Naive thymus-derived CD4-positive, alpha-beta T cell (primary cell): ENCODE data around the gene NARS2. TPM values are rescaled to one million over a fixed set of nuclear protein-coding genes. Genes with fewer than 3 reads are reported as not detected.

Experiments used
- ATAC-seq: fragments of 150-1000 bp; cut with Tn5 transposase; 2 replicates; pipeline ENCODE4 v1.10.0; 2021; ENCODE audit warnings: mild to moderate bottlenecking, moderate library complexity
- CTCF ChIA-PET: fragments of 350-600 bp; sonication (Branson Sonifier 250); formaldehyde crosslinking; loops from one replicate; lab custom pipeline; 2021; ENCODE audit warnings: antibody characterized with exemption; lab: Charles Lee
- POLR2A ChIA-PET: fragments of 350-600 bp; sonication (Branson Sonifier 250); formaldehyde crosslinking; loops from one replicate; lab custom pipeline; 2021; ENCODE audit warnings: antibody characterized with exemption, inconsistent platforms; lab: Charles Lee
- DNase-seq, 9 donors: peaks; one replicate each; pipeline versions ENCODE4 v3.0.0 to v3.0.0-alpha.2; 2020 to 2022; ENCODE audit warnings: mixed read lengths in 1 of 9
- H3K27ac ChIP-seq: one replicate; pipeline ENCODE4 v1.7.0; 2013; ENCODE audit warnings: mild to moderate bottlenecking, low read depth, low read length, moderate library complexity
- H3K27me3 ChIP-seq, 2 donors: one replicate each; pipeline ENCODE4 v1.7.0; 2013; ENCODE audit warnings: low read length in 2 of 2, mild to moderate bottlenecking in 2 of 2, moderate library complexity in 2 of 2; ENCODE audit not compliant: control insufficient read depth in 2 of 2, insufficient read depth in 2 of 2
- H3K36me3 ChIP-seq, 3 experiments: 1 replicate in 2 of 3; 2 replicates in 1 of 3; pipeline ENCODE4 v1.7.0; 2013; ENCODE audit warnings: low read length in 3 of 3, mild to moderate bottlenecking in 3 of 3, moderate library complexity in 1 of 3; ENCODE audit not compliant: insufficient read depth in 3 of 3, control insufficient read depth in 2 of 3
- H3K4me1 ChIP-seq, 2 donors: one replicate each; pipeline ENCODE4 v1.7.0; 2013; ENCODE audit warnings: low read length in 2 of 2, mild to moderate bottlenecking in 2 of 2, moderate library complexity in 1 of 2; ENCODE audit not compliant: control insufficient read depth in 2 of 2, insufficient read depth in 2 of 2
- H3K4me3 ChIP-seq: 2 replicates; pipeline ENCODE4 v1.7.0; 2013; ENCODE audit warnings: mild to moderate bottlenecking, low read length
- H3K9me3 ChIP-seq, 3 experiments: 1 replicate in 2 of 3; 2 replicates in 1 of 3; pipeline ENCODE4 v1.7.0; 2013; ENCODE audit warnings: low read length in 3 of 3; ENCODE audit not compliant: control insufficient read depth in 2 of 3
- H3K27ac Mint-ChIP-seq, 9 donors: one replicate each; pipeline ENCODE4 v1.8.0; 2020 to 2022; ENCODE audit warnings: mixed read lengths in 9 of 9, mild to moderate bottlenecking in 8 of 9, moderate library complexity in 5 of 9, inconsistent platforms in 2 of 9
- H3K27me3 Mint-ChIP-seq, 5 donors: one replicate each; pipeline ENCODE4 v1.8.0; 2021 to 2022; ENCODE audit warnings: mixed read lengths in 5 of 5, mild to moderate bottlenecking in 1 of 5
- H3K36me3 Mint-ChIP-seq, 5 donors: one replicate each; pipeline ENCODE4 v1.8.0; 2020 to 2022; ENCODE audit warnings: mixed read lengths in 5 of 5, mild to moderate bottlenecking in 3 of 5, inconsistent platforms in 1 of 5
- H3K4me1 Mint-ChIP-seq, 7 donors: one replicate each; pipeline ENCODE4 v1.8.0; 2020 to 2022; ENCODE audit warnings: mixed read lengths in 7 of 7, mild to moderate bottlenecking in 3 of 7, inconsistent platforms in 1 of 7
- H3K4me3 Mint-ChIP-seq, 10 donors: one replicate each; pipeline ENCODE4 v1.8.0; 2020 to 2022; ENCODE audit warnings: mild to moderate bottlenecking in 10 of 10, mixed read lengths in 10 of 10, moderate library complexity in 6 of 10, inconsistent platforms in 2 of 10
- H3K9me3 Mint-ChIP-seq, 11 donors: one replicate each; pipeline ENCODE4 v1.8.0; 2020 to 2022; ENCODE audit warnings: mixed read lengths in 11 of 11, mild to moderate bottlenecking in 4 of 11, inconsistent platforms in 1 of 11, moderate library complexity in 1 of 11
- intact Hi-C, 2 donors: fragments of 100-400 bp; cut with micrococcal nuclease; formaldehyde crosslinking; loops; one replicate each; pipeline ENCODE4 v1.15.1; 2023
- polyA plus RNA-seq, 2 donors: library from polyadenylated mRNA; unstranded; fragments of 300-500 nt; fragmentation: Illumina TruSeq; gene quantifications; one replicate each; pipeline ENCODE4 v1.2.3, GENCODE V29; 2021
- total RNA-seq, 6 experiments: library from RNA in 5 of 6; stranded (reverse) in 5 of 6; gene quantifications; 1 replicate in 5 of 6; 2 replicates in 1 of 6; pipeline ENCODE4 v1.2.3 and lab custom pipeline; 2021 to 2026

NARS2 gene
- total and polyA plus RNA-seq, 7 experiments from 2014 or later: 9.3 to 21.5 (median 19.0) TPM

- H3K36me3 ChIP-seq: no peaks in the 10 kb centered on the region
- no peak for ATAC-seq
- no peaks in the 10 kb centered on the region for H3K27me3 ChIP-seq
- DNase-seq: no peak
- H3K4me3 ChIP-seq: no peak overlapping the region
- H3K4me1 Mint-ChIP-seq: peaks cover 0 to 52% (median 0%) of the 10 kb centered on the region in 7 donors
- no peaks in the 10 kb centered on the region for H3K9me3 Mint-ChIP-seq
- no peak overlapping the region for H3K27ac Mint-ChIP-seq
- H3K27me3 Mint-ChIP-seq: no peaks in the 10 kb centered on the region
- ChIA-PET POLR2A (no interaction called here), CTCF (interaction anchor here (1.6 kb wide), 1 partner anchor 9 kb away, joined by 4 read pairs; no protein-coding TSS in a partner anchor)
- H3K9me3 ChIP-seq: no peaks in the 10 kb centered on the region
- H3K36me3 Mint-ChIP-seq: peaks cover 0 to 13% (median 4%) of the 10 kb centered on the region in 5 donors
- H3K4me1 ChIP-seq: no peaks in the 10 kb centered on the region
- no peak overlapping the region for H3K4me3 Mint-ChIP-seq
- intact Hi-C loops: no loop called here
- H3K27ac ChIP-seq: no peak overlapping the region
Measured at GRCh38 chr11:78429209-78429608, 145.5 kb downstream of the NARS2 start.

- H3K4me1 ChIP-seq: no peaks in the 10 kb centered on the region
- H3K27ac Mint-ChIP-seq: no peak overlapping the region
- POLR2A ChIA-PET: no interaction called here
Measured at GRCh38 chr11:78428773-78429172, 145.9 kb downstream of the NARS2 start.

GRCh38 chr11:78428266-78428636, 146.4 kb downstream of the NARS2 start:
- POLR2A ChIA-PET: no interaction called here

More at GRCh38 chr11:78428773-78429172, 145.9 kb downstream of the NARS2 start:
- DNase-seq: no peak
- Histone ChIP-seq H3K4me3 (no peak overlapping the region), H3K27me3 (no peaks in the 10 kb centered on the region), H3K27ac (no peak overlapping the region), H3K9me3 (no peaks in the 10 kb centered on the region), H3K36me3 (no peaks in the 10 kb centered on the region)
- Mint-ChIP-seq H3K9me3 (no peaks in the 10 kb centered on the region), H3K4me1 (peaks cover 0 to 55% (median 0%) of the 10 kb centered on the region in 7 donors), H3K4me3 (no peak overlapping the region), H3K27me3 (no peaks in the 10 kb centered on the region), H3K36me3 (peaks cover 0 to 13% (median 4%) of the 10 kb centered on the region in 5 donors)
- no peak for ATAC-seq
- CTCF ChIA-PET: interaction anchor here (1.6 kb wide), 1 partner anchor 9 kb away, joined by 4 read pairs; no protein-coding TSS in a partner anchor
- intact Hi-C loops: no loop called here

GRCh38 chr11:78427615-78428265, 146.9 kb downstream of the NARS2 start:
- Histone ChIP-seq H3K36me3 (no peaks in the 10 kb centered on the region), H3K9me3 (no peaks in the 10 kb centered on the region), H3K4me3 (no peak overlapping the region), H3K27ac (no peak overlapping the region), H3K4me1 (no peaks in the 10 kb centered on the region), H3K27me3 (no peaks in the 10 kb centered on the region)
- ATAC-seq (peak; percentile 24), DNase-seq (no peak)
- H3K4me1 Mint-ChIP-seq: peaks cover 0 to 55% (median 0%) of the 10 kb centered on the region in 7 donors
- peaks cover 0 to 13% (median 3%) of the 10 kb centered on the region in 5 donors for H3K36me3 Mint-ChIP-seq
- no peak overlapping the region for H3K4me3 Mint-ChIP-seq
- no peaks in the 10 kb centered on the region for H3K27me3 Mint-ChIP-seq
- intact Hi-C loops: no loop called here
- no peak overlapping the region for H3K27ac Mint-ChIP-seq
- ChIA-PET POLR2A (no interaction called here), CTCF (interaction anchor here (0.6 to 1.0 kb wide), 3 partner anchors 9 to 1598 kb away, joined by 3 read pairs; no protein-coding TSS in a partner anchor)
- no peaks in the 10 kb centered on the region for H3K9me3 Mint-ChIP-seq

More at GRCh38 chr11:78428266-78428636, 146.4 kb downstream of the NARS2 start:
- Mint-ChIP-seq H3K4me3 (no peak overlapping the region), H3K36me3 (peaks cover 0 to 13% (median 4%) of the 10 kb centered on the region in 5 donors), H3K27ac (no peak overlapping the region), H3K9me3 (no peaks in the 10 kb centered on the region), H3K27me3 (no peaks in the 10 kb centered on the region), H3K4me1 (peaks cover 0 to 55% (median 0%) of the 10 kb centered on the region in 7 donors)
- CTCF ChIA-PET: interaction anchor here (1.6 kb wide), 1 partner anchor 8 kb away, joined by 4 read pairs; no protein-coding TSS in a partner anchor
- no peaks in the 10 kb centered on the region for H3K9me3 ChIP-seq
- ATAC-seq: no peak
- H3K36me3 ChIP-seq: no peaks in the 10 kb centered on the region
- no peaks in the 10 kb centered on the region for H3K4me1 ChIP-seq
- no peaks in the 10 kb centered on the region for H3K27me3 ChIP-seq
- no peak overlapping the region for H3K27ac ChIP-seq
- no peak overlapping the region for H3K4me3 ChIP-seq
- no peak for DNase-seq
- intact Hi-C loops: no loop called here

- Mint-ChIP-seq H3K27ac (no peak overlapping the region), H3K9me3 (no peaks in the 10 kb centered on the region), H3K36me3 (peaks cover 0 to 13% (median 0%) of the 10 kb centered on the region in 5 donors), H3K27me3 (peaks cover 0 to 4% (median 0%) of the 10 kb centered on the region in 5 donors), H3K4me1 (peaks cover 0 to 58% (median 0%) of the 10 kb centered on the region in 7 donors), H3K4me3 (no peak overlapping the region)
- H3K4me1 ChIP-seq: no peaks in the 10 kb centered on the region
- H3K4me3 ChIP-seq: no peak overlapping the region
- ChIA-PET POLR2A (no interaction called here), CTCF (interaction anchor here (0.6 to 1.0 kb wide), 3 partner anchors 8 to 1597 kb away, joined by 3 read pairs; no protein-coding TSS in a partner anchor)
- no peaks in the 10 kb centered on the region for H3K36me3 ChIP-seq
- no peaks in the 10 kb centered on the region for H3K9me3 ChIP-seq
- ATAC-seq (no peak), DNase-seq (no peak)
- intact Hi-C loops: no loop called here
- no peak overlapping the region for H3K27ac ChIP-seq
- no peaks in the 10 kb centered on the region for H3K27me3 ChIP-seq
Measured at GRCh38 chr11:78426845-78427244, 147.8 kb downstream of the NARS2 start.

- peaks cover 0 to 2% of the 10 kb centered on the region in 2 donors for H3K4me1 ChIP-seq
- no peaks in the 10 kb centered on the region for H3K9me3 ChIP-seq
- no peak overlapping the region for H3K27ac ChIP-seq
- peaks cover 0 to 13% (median 0%) of the 10 kb centered on the region in 5 donors for H3K36me3 Mint-ChIP-seq
- H3K4me3 ChIP-seq: no peak overlapping the region
- ChIA-PET POLR2A (interaction anchor here (0.6 kb wide), 1 partner anchor 286 kb away, joined by 3 read pairs; the partner anchor contains the start of gene ALG8), CTCF (no interaction called here)
- intact Hi-C loops: no loop called here
- no peaks in the 10 kb centered on the region for H3K9me3 Mint-ChIP-seq
- H3K4me1 Mint-ChIP-seq: peaks cover 0 to 65% (median 3%) of the 10 kb centered on the region in 7 donors
- ATAC-seq: no peak
- H3K4me3 Mint-ChIP-seq: no peak overlapping the region
- DNase-seq: no peak
- H3K27ac Mint-ChIP-seq: no peak overlapping the region
- no peaks in the 10 kb centered on the region for H3K36me3 ChIP-seq
- H3K27me3 ChIP-seq: no peaks in the 10 kb centered on the region
- H3K27me3 Mint-ChIP-seq: peaks cover 0 to 12% (median 2%) of the 10 kb centered on the region in 5 donors
Measured at GRCh38 chr11:78425399-78426070, 149.1 kb downstream of the NARS2 start.
